ENCODE measurements around the gene VAMP8. TPM values are rescaled to one million over a fixed set of nuclear protein-coding genes. Genes with fewer than 3 reads are reported as not detected.

Gene VAMP8
- total and polyA plus RNA-seq, 2 experiments from 2014 or later: 1.2 to 1.7 TPM

DNA sequence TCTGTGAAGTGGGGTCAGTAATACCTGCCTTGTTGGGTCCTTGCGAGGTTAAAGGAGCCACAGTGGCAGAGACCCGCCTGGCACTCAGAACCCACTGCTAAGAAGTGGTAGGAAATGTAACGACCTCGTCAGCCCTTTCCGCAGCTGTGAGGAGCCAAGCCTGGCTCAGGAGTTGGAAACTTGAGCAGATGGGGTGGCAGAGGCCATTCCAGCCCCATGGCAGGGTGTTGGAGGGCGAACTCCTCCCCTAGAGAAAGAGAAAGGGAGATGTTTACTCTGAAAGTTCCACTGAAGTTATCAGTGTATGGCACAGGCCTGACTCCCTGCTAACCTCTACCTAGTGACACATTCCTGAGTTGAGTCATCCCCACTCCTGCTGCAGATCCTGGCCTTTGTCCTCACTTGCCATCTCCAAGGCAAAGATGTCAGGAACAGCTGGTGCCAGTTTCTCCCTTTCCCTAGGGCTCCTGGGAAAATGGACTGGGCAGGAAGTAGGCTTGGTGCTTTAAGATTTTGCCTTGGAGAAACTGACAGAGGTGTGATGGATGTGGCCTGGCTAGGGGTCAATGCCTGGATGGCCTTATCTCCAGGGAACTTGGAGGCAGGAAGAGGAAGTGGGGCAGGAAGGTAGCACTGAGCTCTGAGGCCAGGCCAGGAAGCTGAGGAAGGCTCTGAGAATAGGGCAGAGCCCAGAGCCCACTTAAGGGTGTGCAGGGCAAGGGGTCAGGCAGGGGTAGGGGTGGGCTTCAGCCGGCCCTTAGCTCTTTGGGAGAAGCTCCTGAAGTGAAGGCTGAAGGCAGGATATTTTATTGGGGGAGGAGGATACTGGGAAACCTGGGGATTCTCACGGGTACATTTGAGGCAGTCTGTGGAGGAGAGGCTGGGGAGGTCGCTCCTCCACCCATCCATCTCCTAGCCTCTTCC is 7.7 kb downstream of the VAMP8 start:
- peaks cover 29% of the 10 kb centered on the region for H3K4me1 ChIP-seq (ENCODE audit: insufficient read depth)

DNA sequence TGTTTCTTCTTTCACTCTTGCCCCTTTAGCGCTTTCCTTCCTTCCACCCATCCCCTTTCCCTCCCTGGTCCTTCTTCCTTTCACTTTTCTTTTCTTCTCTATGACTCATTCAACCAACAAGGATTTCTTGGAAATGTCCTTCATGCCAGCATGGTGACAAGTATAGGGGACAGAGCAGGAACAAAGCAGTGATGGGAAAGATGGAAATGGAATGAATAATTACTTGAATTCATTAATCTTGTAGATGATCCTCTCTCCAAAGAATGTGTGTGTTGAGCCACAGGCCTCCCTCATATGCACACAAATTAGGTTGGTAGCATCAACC is 8.4 kb downstream of the VAMP8 start:
- Histone ChIP-seq H2AFZ (no peak overlapping the region), H3K9ac (peak overlapping the region; percentile 82), H3K9me2 (ENCODE audit: insufficient read depth) (no peaks in the 10 kb centered on the region), H3K27me3 (replicated peaks; ENCODE audit: insufficient read depth) (no peaks in the 10 kb centered on the region), H3K4me1 (ENCODE audit: insufficient read depth) (peaks cover 35% of the 10 kb centered on the region), H3K79me2 (ENCODE audit: insufficient read depth) (peaks cover 34% of the 10 kb centered on the region), H3K9me3 (ENCODE audit: low read depth) (no peaks in the 10 kb centered on the region), H3K4me2 (ENCODE audit: unreplicated experiment) (peak overlapping the region; percentile 91), H3K4me3 (peak overlapping the region; percentile 78), H3F3A (ENCODE audit: insufficient read depth) (peaks cover 33% of the 10 kb centered on the region), H4K20me1 (ENCODE audit: insufficient read depth) (no peaks in the 10 kb centered on the region), H3K27ac (peak overlapping the region; percentile 80), H3K36me3 (ENCODE audit: low read depth) (no peaks in the 10 kb centered on the region)
- WGBS, 2 experiments (ENCODE audit: low coverage in 1 of 2, low lambda C conversion rate in 2 of 2, missing lambda C conversion rate in 2 of 2): 42 to 50% methylated on average over 1 of the region's 1 CpG
- in situ Hi-C loops (cut with MboI): no loop called here
- TF ChIP-seq EZH2 (IDR thresholded peaks at IDR 0.05; ENCODE audit: insufficient read depth, poor library complexity, severe bottlenecking) (no peak), EZH2phosphoT487 (IDR thresholded peaks at IDR 0.05; ENCODE audit: insufficient read depth, low read depth) (no peak)
- DNase-seq: peak; percentile 73

More for the DNA sequence above, 7.7 kb downstream of the VAMP8 start:
- 5 to 11% methylated on average over 9 of the region's 9 CpGs for WGBS, 2 experiments (ENCODE audit: low coverage in 1 of 2, low lambda C conversion rate in 2 of 2, missing lambda C conversion rate in 2 of 2)
- Histone ChIP-seq H3K27ac (peak overlapping the region; percentile 80), H4K20me1 (ENCODE audit: insufficient read depth) (no peaks in the 10 kb centered on the region), H3K4me2 (ENCODE audit: unreplicated experiment) (peak overlapping the region; percentile 91), H3K9me2 (ENCODE audit: insufficient read depth) (no peaks in the 10 kb centered on the region), H3K79me2 (ENCODE audit: insufficient read depth) (peaks cover 34% of the 10 kb centered on the region), H3K36me3 (ENCODE audit: low read depth) (no peaks in the 10 kb centered on the region), H3K4me3 (peak overlapping the region; percentile 78), H3K27me3 (replicated peaks; ENCODE audit: insufficient read depth) (no peaks in the 10 kb centered on the region), H3K9ac (peak overlapping the region; percentile 82), H3F3A (ENCODE audit: insufficient read depth) (peaks cover 27% of the 10 kb centered on the region), H2AFZ (peak overlapping the region; percentile 83), H3K9me3 (ENCODE audit: low read depth) (no peaks in the 10 kb centered on the region)
- in situ Hi-C loops (cut with MboI): no loop called here
- no peak for TF ChIP-seq EZH2phosphoT487 (IDR thresholded peaks at IDR 0.05; ENCODE audit: insufficient read depth, low read depth)
- TF ChIP-seq EZH2 (IDR thresholded peaks at IDR 0.05; ENCODE audit: insufficient read depth, poor library complexity, severe bottlenecking): no peak
- peak; percentile 82 for DNase-seq

DNA sequence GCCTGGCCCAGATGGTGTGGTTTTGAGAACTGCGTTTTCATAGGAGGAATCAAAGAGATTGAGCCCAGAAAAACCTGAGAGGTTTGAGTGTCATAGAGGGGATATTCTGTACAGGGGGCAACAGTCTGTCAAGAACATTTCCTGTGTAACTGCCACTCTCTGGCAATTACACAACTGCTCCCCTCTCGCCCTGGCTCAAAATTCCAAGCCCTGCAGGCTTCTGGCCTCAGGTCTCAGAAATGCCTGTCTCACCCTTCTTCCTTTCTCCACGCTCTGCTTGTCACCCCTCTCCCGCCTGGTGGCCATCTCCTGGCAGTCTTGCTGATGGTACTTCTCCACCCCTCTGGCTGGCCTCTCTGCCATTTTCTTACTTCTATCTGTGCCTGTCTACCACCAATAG is 10.8 kb downstream of the VAMP8 start:
- no peaks in the 10 kb centered on the region for H3K9me2 ChIP-seq (ENCODE audit: insufficient read depth)
- H3K27me3 ChIP-seq (replicated peaks; ENCODE audit: insufficient read depth): no peaks in the 10 kb centered on the region
- 80 to 88% methylated on average over 4 of the region's 4 CpGs for WGBS, 2 experiments (ENCODE audit: low coverage in 1 of 2, low lambda C conversion rate in 2 of 2, missing lambda C conversion rate in 2 of 2)
- no peak for DNase-seq
- H3K27ac ChIP-seq: no peak overlapping the region
- H3K79me2 ChIP-seq (ENCODE audit: insufficient read depth): peaks cover 54% of the 10 kb centered on the region
- peaks cover 50% of the 10 kb centered on the region for H3K4me1 ChIP-seq (ENCODE audit: insufficient read depth)
- H3K36me3 ChIP-seq (ENCODE audit: low read depth): no peaks in the 10 kb centered on the region
- H2AFZ ChIP-seq: no peak overlapping the region
- H3K9me3 ChIP-seq (ENCODE audit: low read depth): no peaks in the 10 kb centered on the region
- peaks cover 46% of the 10 kb centered on the region for H3F3A ChIP-seq (ENCODE audit: insufficient read depth)
- H3K9ac ChIP-seq: no peak overlapping the region
- TF ChIP-seq EZH2 (IDR thresholded peaks at IDR 0.05; ENCODE audit: insufficient read depth, poor library complexity, severe bottlenecking) (no peak), EZH2phosphoT487 (IDR thresholded peaks at IDR 0.05; ENCODE audit: insufficient read depth, low read depth) (no peak)
- in situ Hi-C loops (cut with MboI): no loop called here
- no peak overlapping the region for H3K4me3 ChIP-seq
- H4K20me1 ChIP-seq (ENCODE audit: insufficient read depth): no peaks in the 10 kb centered on the region
- no peak overlapping the region for H3K4me2 ChIP-seq (ENCODE audit: unreplicated experiment)

DNA sequence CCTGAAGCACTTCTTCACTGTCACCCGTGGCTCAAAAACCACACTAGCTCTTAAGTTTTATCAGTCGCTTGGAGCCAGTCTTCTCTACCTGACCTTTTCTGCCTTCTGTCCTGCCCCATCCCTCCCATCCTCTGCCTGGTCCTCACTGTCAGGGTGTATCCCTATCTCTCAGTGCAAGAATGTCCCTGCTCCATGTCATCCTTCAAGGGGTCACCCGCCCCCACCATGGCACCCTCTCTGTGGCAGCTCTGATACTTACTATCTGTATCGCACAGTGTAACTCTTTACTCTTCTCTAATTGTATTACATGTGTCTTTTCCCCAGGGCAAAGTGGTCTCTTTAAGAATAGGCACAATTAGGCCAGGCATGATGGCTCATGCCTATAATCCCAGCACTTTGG is 11.3 kb downstream of the VAMP8 start:
- in situ Hi-C loops (cut with MboI): no loop called here
- Histone ChIP-seq H3K4me1 (ENCODE audit: insufficient read depth) (peaks cover 50% of the 10 kb centered on the region), H3K36me3 (ENCODE audit: low read depth) (no peaks in the 10 kb centered on the region), H3K4me3 (no peak overlapping the region), H3K79me2 (ENCODE audit: insufficient read depth) (peaks cover 58% of the 10 kb centered on the region), H3K9ac (no peak overlapping the region), H3K9me2 (ENCODE audit: insufficient read depth) (no peaks in the 10 kb centered on the region), H2AFZ (no peak overlapping the region), H3K9me3 (ENCODE audit: low read depth) (no peaks in the 10 kb centered on the region), H4K20me1 (ENCODE audit: insufficient read depth) (no peaks in the 10 kb centered on the region), H3F3A (ENCODE audit: insufficient read depth) (peaks cover 46% of the 10 kb centered on the region), H3K4me2 (ENCODE audit: unreplicated experiment) (no peak overlapping the region), H3K27me3 (replicated peaks; ENCODE audit: insufficient read depth) (no peaks in the 10 kb centered on the region), H3K27ac (no peak overlapping the region)
- 56 to 62% methylated on average over 4 of the region's 4 CpGs for WGBS, 2 experiments (ENCODE audit: low coverage in 1 of 2, low lambda C conversion rate in 2 of 2, missing lambda C conversion rate in 2 of 2)
- no peak for DNase-seq
- no peak for TF ChIP-seq EZH2phosphoT487 (IDR thresholded peaks at IDR 0.05; ENCODE audit: insufficient read depth, low read depth)
- TF ChIP-seq EZH2 (IDR thresholded peaks at IDR 0.05; ENCODE audit: insufficient read depth, poor library complexity, severe bottlenecking): no peak

Data from GM23248 (cell line).